GM19025 (cell line): ENCODE data around the gene PTCD1.

Experiments
- ATAC-seq: cut with Tn5 transposase; IDR thresholded peaks from one replicate; pipeline ENCODE4 v1.9.1; 2021; ENCODE audit warnings: mild to moderate bottlenecking, low read depth, moderate library complexity; ENCODE audit not compliant: unreplicated experiment

The PTCD1 gene

GRCh38 chr7:99409806-99410205, 28.8 kb downstream of the PTCD1 start:
- no peak for ATAC-seq

DNA sequence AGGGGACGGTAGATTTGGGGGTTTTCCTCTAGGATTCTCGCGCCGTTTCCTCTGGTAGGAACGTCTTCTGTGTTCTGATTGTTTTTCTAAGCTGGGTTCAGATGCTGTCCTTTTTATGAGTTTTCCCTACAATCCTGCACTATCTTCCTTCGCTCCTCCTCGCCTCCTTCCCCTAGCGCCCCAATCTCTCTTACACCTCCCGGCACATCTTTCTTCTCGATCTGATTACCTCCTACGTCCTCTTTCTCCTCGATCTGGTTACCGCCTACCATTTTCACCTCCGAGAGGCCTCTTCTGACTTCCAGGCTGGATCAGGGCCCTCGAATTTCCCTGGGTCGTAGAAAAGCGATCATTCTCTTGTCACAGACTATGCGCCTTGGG, 29.4 kb downstream of the PTCD1 start:
- ATAC-seq, result no peak

GRCh38 chr7:99408379-99409191, 30.0 kb downstream of the PTCD1 start, which contains the start of the genes BUD31 and PDAP1:
Gene BUD31, plus strand, starts transcription at chr7:99408969. Its CDS starts 2,124 bp downstream, at chr7:99411093.
Gene PDAP1, minus strand, starts transcription at chr7:99408597. Its CDS starts 49 bp downstream, at chr7:99408548.
- peak; percentile 69 for ATAC-seq

- ATAC-seq, result no peak
Measured at GRCh38 chr7:99407872-99408378, 30.7 kb downstream of the PTCD1 start.

DNA sequence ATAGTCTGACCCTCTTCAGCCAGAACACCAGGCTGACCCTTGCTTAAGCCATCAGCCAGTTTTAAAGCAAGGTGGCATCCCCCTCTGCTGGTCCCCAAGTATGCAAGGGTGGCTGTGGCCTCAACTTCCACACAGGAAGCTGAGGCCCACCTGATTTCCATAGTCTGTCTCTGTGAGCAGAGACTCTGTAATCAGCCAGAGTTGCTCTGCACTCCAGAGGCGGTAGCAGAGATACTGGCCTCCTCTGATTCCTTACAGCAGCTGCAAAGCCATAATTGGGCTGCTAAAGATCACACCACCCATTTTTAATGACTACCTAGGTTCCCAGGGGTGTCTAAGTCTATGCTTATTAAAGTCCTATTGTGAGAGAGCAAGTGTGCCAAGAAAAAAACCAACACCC, 32.0 kb downstream of the PTCD1 start:
- ATAC-seq, result no peak

DNA sequence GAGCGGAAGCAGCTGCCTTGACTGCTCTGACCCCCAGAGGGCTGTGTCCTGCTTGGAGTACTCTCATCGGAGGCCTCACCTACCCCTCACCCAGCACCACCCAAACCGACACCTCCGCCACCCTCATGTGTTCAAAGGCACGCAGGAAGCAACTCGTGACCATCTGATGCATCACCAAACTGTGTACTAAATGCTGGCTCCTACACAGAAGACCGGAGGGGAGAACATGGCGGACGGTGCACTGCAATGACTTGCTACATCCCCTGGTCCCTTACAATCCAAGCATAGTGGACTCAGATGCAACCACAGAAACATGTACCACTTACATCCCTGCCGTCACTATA, 33.6 kb downstream of the PTCD1 start:
- no peak for ATAC-seq

GRCh38 chr7:99404235-99404976, 34.2 kb downstream of the PTCD1 start:
- no peak for ATAC-seq

- no peak for ATAC-seq
Measured at GRCh38 chr7:99403764-99404163, 34.8 kb downstream of the PTCD1 start.

GRCh38 chr7:99402854-99403253, 35.7 kb downstream of the PTCD1 start:
- ATAC-seq, result no peak

DNA sequence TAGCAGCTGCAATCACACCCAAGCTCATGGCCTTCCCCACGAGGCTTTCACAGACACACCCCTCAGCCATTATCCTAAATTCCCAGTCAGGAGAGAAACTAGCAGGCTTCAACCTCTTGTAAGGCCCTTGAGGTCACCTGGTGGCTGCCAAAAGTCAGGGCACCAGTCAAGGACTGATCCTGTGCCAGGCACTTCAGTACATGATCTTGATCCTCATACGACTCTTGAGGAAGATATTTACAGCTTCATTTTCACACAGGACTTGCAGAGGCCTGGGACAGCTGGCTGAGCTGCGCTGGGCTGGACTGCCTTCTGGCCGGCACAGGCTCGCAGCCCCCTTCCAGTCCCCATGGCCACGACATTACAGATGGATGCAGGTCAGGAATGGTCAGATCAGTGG, 39.0 kb downstream of the PTCD1 start:
- ATAC-seq, result no peak

GRCh38 chr7:99398891-99399445, 39.6 kb downstream of the PTCD1 start:
- ATAC-seq, result no peak

GRCh38 chr7:99397297-99397983, 41.2 kb downstream of the PTCD1 start:
- ATAC-seq, result no peak

GRCh38 chr7:99396418-99397296, 41.9 kb downstream of the PTCD1 start:
- no peak for ATAC-seq

- no peak for ATAC-seq
Measured at GRCh38 chr7:99395616-99396327, 42.8 kb downstream of the PTCD1 start.

GRCh38 chr7:99394188-99394502, 44.5 kb downstream of the PTCD1 start:
- ATAC-seq, result no peak

- no peak for ATAC-seq
Measured at GRCh38 chr7:99393355-99394187, 45.0 kb downstream of the PTCD1 start.

DNA sequence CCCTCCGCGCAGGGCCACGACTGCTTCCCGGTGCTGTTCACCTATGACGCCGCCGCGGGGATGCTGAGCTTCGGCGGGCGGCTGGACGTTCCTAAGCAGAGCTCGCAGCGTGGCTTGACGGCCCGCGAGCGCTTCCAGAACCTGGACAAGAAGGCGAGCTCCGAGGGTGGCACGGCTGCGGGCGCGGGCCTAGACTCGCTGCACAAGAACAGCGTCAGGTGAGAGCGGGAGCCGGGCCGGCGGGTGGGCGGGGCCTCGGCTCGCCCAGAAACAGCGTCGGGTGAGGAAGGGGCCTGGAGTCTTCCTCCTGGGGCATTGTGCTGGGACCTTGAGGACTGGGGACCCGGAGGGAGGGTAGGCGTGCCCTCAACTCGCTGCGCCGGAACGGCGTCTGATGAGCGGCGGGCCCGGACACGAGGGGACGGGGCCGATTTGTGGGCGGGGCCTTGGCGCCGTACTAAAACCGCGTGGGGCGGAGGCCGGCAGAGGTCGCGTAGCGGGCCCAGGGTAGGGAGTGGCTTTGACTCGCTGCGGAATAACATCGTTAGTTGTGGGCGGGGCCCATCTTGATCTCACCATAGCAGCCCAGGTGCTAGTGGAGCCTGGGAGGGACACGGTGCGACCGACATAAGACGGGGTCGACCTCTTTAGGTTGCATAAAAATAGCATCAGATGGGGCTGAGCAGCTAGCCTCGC, 45.8 kb downstream of the PTCD1 start:
- ATAC-seq, result peak; percentile 71

DNA sequence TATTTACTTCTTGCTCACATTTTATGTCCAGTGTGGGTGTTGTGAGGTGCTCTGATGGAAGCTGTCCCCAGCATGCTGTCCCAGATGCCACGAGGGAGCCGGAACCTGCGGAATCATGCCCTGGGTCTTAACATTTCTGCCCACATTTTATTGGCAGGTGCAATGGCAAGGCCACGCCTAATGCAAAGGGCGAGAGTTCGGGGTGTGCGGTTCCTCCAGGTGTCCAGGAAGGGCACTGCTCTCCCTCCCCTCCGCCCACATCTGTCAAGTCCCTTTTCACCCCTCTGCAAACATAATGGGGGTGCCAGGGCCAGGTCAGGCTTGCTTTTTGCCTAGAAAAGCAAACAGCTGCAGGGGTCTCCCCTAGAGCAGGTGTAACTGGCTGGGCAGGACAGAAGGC, 46.6 kb downstream of the PTCD1 start:
- no peak for ATAC-seq
